GM12874 (cell line): ENCODE measurements around the gene TXNRD3.

Source experiments
- TF ChIP-seq, protein P1 (sequence below): IDR thresholded peaks from 2 replicates; pipeline ENCODE4 v1.5.1; 2011; ENCODE audit warnings: low read depth, mild to moderate bottlenecking, control low read depth, low read length, moderate library complexity; ENCODE audit not compliant: insufficient read depth

The TXNRD3 gene

DNA sequence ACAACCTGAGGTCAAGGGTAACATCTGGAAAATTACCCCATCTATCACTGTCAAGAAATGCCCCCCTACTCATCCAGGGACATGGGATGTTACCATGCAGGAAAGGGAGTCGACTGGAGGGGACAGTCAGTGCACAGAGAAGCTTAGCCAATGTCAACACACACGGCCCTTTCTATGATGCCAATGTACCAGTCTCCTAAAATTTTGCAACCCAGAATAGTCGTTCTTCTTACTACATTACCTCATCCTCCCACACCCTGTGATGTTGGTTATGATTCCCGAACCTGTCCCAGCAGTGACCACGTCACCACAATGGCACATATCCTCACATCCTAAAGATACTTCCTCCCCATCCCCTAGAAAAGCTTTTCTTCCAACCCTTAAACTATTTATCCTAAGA lies 20.1 kb downstream of the TXNRD3 start:
- TF ChIP-seq, protein P1, sequence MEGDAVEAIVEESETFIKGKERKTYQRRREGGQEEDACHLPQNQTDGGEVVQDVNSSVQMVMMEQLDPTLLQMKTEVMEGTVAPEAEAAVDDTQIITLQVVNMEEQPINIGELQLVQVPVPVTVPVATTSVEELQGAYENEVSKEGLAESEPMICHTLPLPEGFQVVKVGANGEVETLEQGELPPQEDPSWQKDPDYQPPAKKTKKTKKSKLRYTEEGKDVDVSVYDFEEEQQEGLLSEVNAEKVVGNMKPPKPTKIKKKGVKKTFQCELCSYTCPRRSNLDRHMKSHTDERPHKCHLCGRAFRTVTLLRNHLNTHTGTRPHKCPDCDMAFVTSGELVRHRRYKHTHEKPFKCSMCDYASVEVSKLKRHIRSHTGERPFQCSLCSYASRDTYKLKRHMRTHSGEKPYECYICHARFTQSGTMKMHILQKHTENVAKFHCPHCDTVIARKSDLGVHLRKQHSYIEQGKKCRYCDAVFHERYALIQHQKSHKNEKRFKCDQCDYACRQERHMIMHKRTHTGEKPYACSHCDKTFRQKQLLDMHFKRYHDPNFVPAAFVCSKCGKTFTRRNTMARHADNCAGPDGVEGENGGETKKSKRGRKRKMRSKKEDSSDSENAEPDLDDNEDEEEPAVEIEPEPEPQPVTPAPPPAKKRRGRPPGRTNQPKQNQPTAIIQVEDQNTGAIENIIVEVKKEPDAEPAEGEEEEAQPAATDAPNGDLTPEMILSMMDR = no peak

- TF ChIP-seq, protein P1 = no peak
Measured at GRCh38 chr3:126630020-126630419, 24.9 kb downstream of the TXNRD3 start.

DNA sequence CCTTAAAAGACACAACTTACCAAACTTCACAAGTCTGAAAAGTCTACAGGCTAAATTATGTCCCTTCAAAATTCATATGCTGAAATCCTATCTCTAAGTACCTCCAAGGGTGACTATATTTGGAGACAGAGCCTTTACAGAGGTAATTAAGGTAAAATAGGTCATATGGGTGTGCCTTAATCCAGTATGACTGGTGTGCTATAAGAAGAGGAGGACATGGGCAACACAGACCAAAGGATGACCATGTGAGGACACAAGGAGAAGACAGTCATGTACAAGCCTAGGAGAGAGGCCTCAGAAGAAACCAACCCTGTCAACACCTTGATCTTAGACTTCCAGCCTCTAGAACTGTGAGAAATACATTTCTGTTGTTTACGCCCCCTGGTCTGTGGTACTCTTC lies 32.2 kb downstream of the TXNRD3 start:
- TF ChIP-seq, protein P1 = no peak

DNA sequence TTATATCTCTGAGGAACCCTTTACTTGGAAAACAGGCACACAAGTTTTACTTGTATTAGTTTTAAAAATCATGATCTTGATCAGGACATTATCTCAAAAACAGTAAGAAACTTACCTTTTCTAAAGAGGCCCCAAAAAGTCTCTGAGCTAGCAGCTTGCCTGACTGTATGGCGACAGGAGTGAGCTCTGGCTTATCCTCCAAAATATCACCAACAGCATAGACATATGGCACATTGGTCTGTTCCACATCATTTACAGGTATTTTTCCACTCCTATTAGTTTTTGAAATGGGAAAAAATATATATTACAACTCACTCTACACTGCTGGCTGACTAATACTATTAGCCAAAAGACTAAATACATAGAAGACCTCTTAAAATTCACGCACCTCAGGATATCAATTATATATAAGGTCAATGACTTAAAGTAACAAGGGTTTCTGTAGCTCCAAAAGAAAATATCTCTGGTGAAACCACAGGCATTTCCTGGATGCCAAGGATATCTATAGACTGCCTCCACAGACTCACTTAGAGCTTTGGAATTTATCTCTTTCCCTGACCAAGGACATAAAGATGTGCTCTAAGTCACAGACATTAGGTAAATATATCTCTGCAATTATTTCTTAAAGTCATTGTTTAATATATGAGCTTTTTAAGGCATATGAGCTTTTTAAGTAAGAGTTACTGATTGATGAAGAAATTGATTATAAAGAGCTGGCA lies 33.1 kb downstream of the TXNRD3 start:
- TF ChIP-seq, protein P1 = no peak

- TF ChIP-seq, protein P1 = no peak
Measured at GRCh38 chr3:126621171-126621570, 33.8 kb downstream of the TXNRD3 start.

- TF ChIP-seq, protein P1 = no peak
Measured at GRCh38 chr3:126620738-126621137, 34.2 kb downstream of the TXNRD3 start.

DNA sequence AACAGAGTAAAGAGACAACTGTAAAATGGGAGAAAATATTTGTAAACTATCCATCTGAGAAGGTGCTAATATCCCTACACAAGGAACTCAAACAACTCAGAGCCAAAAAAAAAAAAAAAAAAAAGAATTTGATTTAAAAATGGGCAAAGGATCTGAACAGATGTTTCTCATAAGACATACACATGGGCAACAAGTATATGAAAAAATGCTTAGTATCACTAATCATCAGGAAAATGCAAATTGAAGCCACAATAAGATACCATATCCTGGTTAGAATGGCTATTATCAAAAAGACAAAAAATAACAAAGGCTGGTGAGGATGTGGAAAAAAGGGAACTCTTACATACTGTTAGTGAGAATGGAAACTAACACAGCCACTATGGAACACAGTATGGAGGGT lies 36.2 kb downstream of the TXNRD3 start:
- TF ChIP-seq, protein P1 = no peak

GRCh38 chr3:126618021-126618420 lies 36.9 kb downstream of the TXNRD3 start:
- TF ChIP-seq, protein P1 = no peak
